DOHH2 (cell line): ENCODE data around the gene NCOA5.
A peak's percentile ranks its signal among the peaks of the same experiment; 100 is the strongest.

Source experiments
- H3F3A ChIP-seq: fragments of 200-600 bp; sonication (generic), shearing (Covaris generic); 2 replicates; pipeline ENCODE4 v1.6.0; 2016; ENCODE audit warnings: antibody characterized with exemption, mild to moderate bottlenecking; ENCODE audit not compliant: control insufficient read depth, insufficient read depth
- H3K27ac ChIP-seq: fragments of 200-600 bp; sonication (generic); 2 replicates; pipeline ENCODE4 v1.5.1; 2014; ENCODE audit warnings: low read depth, mild to moderate bottlenecking, low read length, moderate library complexity
- H3K27me3 ChIP-seq: fragments of 200-600 bp; sonication (generic); 2 replicates; pipeline ENCODE4 v1.6.1; 2014; ENCODE audit warnings: mild to moderate bottlenecking, low read length, mixed read lengths; ENCODE audit not compliant: control insufficient read depth
- H3K36me3 ChIP-seq: fragments of 200-600 bp; sonication (generic); 2 replicates; pipeline ENCODE4 v1.6.1; 2014; ENCODE audit warnings: mild to moderate bottlenecking, low read length, moderate library complexity, mixed read lengths; ENCODE audit not compliant: control insufficient read depth
- H3K4me1 ChIP-seq: fragments of 200-600 bp; sonication (generic); 2 replicates; pipeline ENCODE4 v1.6.1; 2014; ENCODE audit warnings: mild to moderate bottlenecking, low read length, mixed read lengths; ENCODE audit not compliant: control insufficient read depth
- H3K4me2 ChIP-seq: fragments of 200-600 bp; sonication (generic); 2 replicates; pipeline ENCODE4 v1.6.0; 2014; ENCODE audit warnings: mild to moderate bottlenecking, low read length, moderate library complexity
- H3K4me3 ChIP-seq: fragments of 200-600 bp; sonication (generic); 2 replicates; pipeline ENCODE4 v1.5.1; 2014; ENCODE audit warnings: mild to moderate bottlenecking, low read length, mixed read lengths
- H3K79me2 ChIP-seq: fragments of 200-600 bp; sonication (generic); 2 replicates; pipeline ENCODE4 v1.6.1; 2014; ENCODE audit warnings: mild to moderate bottlenecking, low read length, mixed read lengths; ENCODE audit not compliant: control insufficient read depth
- H3K9me2 ChIP-seq: fragments of 200-600 bp; sonication (generic); replicated peaks from 2 replicates; pipeline ENCODE4 v1.6.1; 2014; ENCODE audit warnings: mild to moderate bottlenecking, low read length, mixed read lengths; ENCODE audit not compliant: control insufficient read depth
- H3K9me3 ChIP-seq: fragments of 200-600 bp; sonication (generic); 2 replicates; pipeline ENCODE4 v1.6.1; 2014; ENCODE audit warnings: antibody characterized with exemption, low read length, mixed read lengths; ENCODE audit not compliant: control insufficient read depth, insufficient read depth
- H4K20me1 ChIP-seq: fragments of 200-600 bp; sonication (generic); 2 replicates; pipeline ENCODE4 v1.6.0; 2014; ENCODE audit warnings: low read depth, mild to moderate bottlenecking, antibody characterized with exemption, low read length, moderate library complexity; ENCODE audit not compliant: control insufficient read depth, insufficient read depth
- CTCF ChIP-seq: fragments of 200-600 bp; sonication (generic); IDR thresholded peaks from one replicate; pipeline ENCODE4 v1.5.1; 2014; ENCODE audit warnings: antibody characterized with exemption, mild to moderate bottlenecking, low read depth, low read length; ENCODE audit not compliant: poor library complexity, severe bottlenecking
- EZH2phosphoT487 ChIP-seq: fragments of 200-600 bp; sonication (generic); IDR thresholded peaks from 2 replicates; pipeline ENCODE4 v1.6.1; 2017; ENCODE audit warnings: borderline replicate concordance, mild to moderate bottlenecking, antibody characterized with exemption, low read length, moderate library complexity, mixed read lengths

The NCOA5 gene

GRCh38 chr20:46112430-46113112 lies 22.8 kb upstream of the NCOA5 start:
- no peak for TF ChIP-seq CTCF
- TF ChIP-seq EZH2phosphoT487: no peak

GRCh38 chr20:46111836-46112212 lies 22.1 kb upstream of the NCOA5 start:
- no peaks in the 10 kb centered on the region for H4K20me1 ChIP-seq
- H3K27me3 ChIP-seq: peaks cover 55% of the 10 kb centered on the region
- H3K4me2 ChIP-seq: peak overlapping the region; percentile 34

More at GRCh38 chr20:46112430-46113112, 22.8 kb upstream of the NCOA5 start:
- Histone ChIP-seq H3K27ac (no peak overlapping the region), H4K20me1 (no peaks in the 10 kb centered on the region), H3K9me3 (no peaks in the 10 kb centered on the region), H3K27me3 (peaks cover 51% of the 10 kb centered on the region), H3K4me3 (no peak overlapping the region), H3K9me2 (no peaks in the 10 kb centered on the region), H3K4me2 (no peak overlapping the region), H3K79me2 (no peaks in the 10 kb centered on the region), H3F3A (no peaks in the 10 kb centered on the region; the same call in 1 of the 2 replicates), H3K4me1 (peaks cover 34% of the 10 kb centered on the region), H3K36me3 (no peaks in the 10 kb centered on the region)

GRCh38 chr20:46111028-46111835 lies 21.5 kb upstream of the NCOA5 start:
- peaks cover 32% of the 10 kb centered on the region for H3K4me1 ChIP-seq
- no peak overlapping the region for H3K4me3 ChIP-seq
- H3K36me3 ChIP-seq: no peaks in the 10 kb centered on the region
- no peak overlapping the region for H3K27ac ChIP-seq
- peak overlapping the region; percentile 34 for H3K4me2 ChIP-seq
- peaks cover 56% of the 10 kb centered on the region for H3K27me3 ChIP-seq
- H3K79me2 ChIP-seq: no peaks in the 10 kb centered on the region
- no peaks in the 10 kb centered on the region for H3K9me3 ChIP-seq
- H4K20me1 ChIP-seq: no peaks in the 10 kb centered on the region
- no peaks in the 10 kb centered on the region; the same call in 1 of the 2 replicates for H3F3A ChIP-seq
- H3K9me2 ChIP-seq: no peaks in the 10 kb centered on the region
- TF ChIP-seq CTCF: no peak
- no peak for TF ChIP-seq EZH2phosphoT487

More at GRCh38 chr20:46111836-46112212, 22.1 kb upstream of the NCOA5 start:
- H3K27ac ChIP-seq: no peak overlapping the region
- no peaks in the 10 kb centered on the region for H3K9me3 ChIP-seq
- no peaks in the 10 kb centered on the region for H3K9me2 ChIP-seq
- TF ChIP-seq EZH2phosphoT487: no peak
- no peak overlapping the region for H3K4me3 ChIP-seq
- H3K79me2 ChIP-seq: no peaks in the 10 kb centered on the region
- H3F3A ChIP-seq: no peaks in the 10 kb centered on the region; the same call in 1 of the 2 replicates
- H3K4me1 ChIP-seq: peaks cover 32% of the 10 kb centered on the region
- H3K36me3 ChIP-seq: no peaks in the 10 kb centered on the region

GRCh38 chr20:46108976-46109375 lies 19.2 kb upstream of the NCOA5 start:
- H3K79me2 ChIP-seq: no peaks in the 10 kb centered on the region
- no peaks in the 10 kb centered on the region for H3K9me2 ChIP-seq
- no peaks in the 10 kb centered on the region; the same call in 1 of the 2 replicates for H3F3A ChIP-seq
- no peak for TF ChIP-seq EZH2phosphoT487
- TF ChIP-seq CTCF: no peak
- H3K4me3 ChIP-seq: no peak overlapping the region
- H4K20me1 ChIP-seq: no peaks in the 10 kb centered on the region
- H3K27me3 ChIP-seq: peaks cover 61% of the 10 kb centered on the region
- no peak overlapping the region for H3K4me2 ChIP-seq
- no peaks in the 10 kb centered on the region for H3K36me3 ChIP-seq
- no peaks in the 10 kb centered on the region for H3K9me3 ChIP-seq
- peaks cover 32% of the 10 kb centered on the region for H3K4me1 ChIP-seq
- no peak overlapping the region for H3K27ac ChIP-seq
